GM12891 (cell line): ENCODE measurements around the gene RNF13.

ENCODE experiments used
- POLR2AphosphoS5 ChIP-seq: IDR thresholded peaks from 2 replicates; pipeline ENCODE4 v1.6.1; 2011; ENCODE audit warnings: low read depth, low read length, control low read depth
- SPI1 ChIP-seq: IDR thresholded peaks from 2 replicates; pipeline ENCODE4 v1.6.1; 2011; ENCODE audit warnings: low read depth, low read length, control low read depth

DNA sequence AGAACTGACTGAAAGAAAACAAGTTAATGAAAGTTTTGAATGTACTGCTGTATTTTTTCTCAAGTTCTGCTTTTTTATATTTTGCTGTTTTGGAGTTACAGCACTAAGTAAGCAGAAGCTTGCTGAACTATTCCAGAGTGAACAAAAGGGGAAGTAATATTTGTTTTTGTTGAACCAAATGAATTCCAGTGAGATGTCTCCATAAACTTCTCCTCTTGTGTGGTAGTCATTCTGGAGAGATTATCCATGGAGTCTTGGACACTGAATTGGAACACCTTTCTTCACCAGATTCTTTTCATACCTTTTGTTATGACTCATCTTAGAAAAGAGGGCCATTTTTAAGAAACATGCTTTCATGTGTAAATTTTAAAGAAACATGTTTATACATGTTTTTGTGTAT, 29.4 kb upstream of the RNF13 start:
- TF ChIP-seq POLR2AphosphoS5 (no peak), SPI1 (no peak)
